ENCODE data around the gene ACO1. TPM values are rescaled to one million over a fixed set of nuclear protein-coding genes. Genes with fewer than 3 reads are reported as not detected.
A peak's percentile ranks its signal among the peaks of the same experiment; 100 is the strongest.

ACO1 gene
- total RNA-seq, 1 donor: 15.3 TPM

DNA sequence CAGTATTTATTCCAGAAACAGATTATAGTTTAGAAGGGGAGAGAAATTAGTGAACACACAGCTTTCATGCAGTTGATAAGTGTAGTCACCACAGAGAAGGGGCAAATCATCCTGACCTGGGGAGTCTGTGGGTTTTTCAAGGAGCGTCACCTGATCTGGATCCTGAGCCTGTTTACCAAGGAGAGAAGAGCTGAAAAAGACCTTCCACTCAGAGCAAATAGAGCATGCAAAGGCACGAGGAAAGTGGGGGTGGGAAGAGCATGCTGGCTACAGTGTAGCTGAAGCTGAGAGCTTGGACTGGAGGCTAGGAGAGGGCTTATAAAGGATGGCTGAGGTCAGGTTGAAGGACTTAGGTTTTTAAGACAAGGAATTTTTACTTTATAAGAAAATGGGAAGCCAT, 30.4 kb downstream of the ACO1 start:
- DNase-seq (ENCODE audit: low read depth in 2 of 3, low spot score in 2 of 3): no peak

- peak in 1 of 3 donors; percentile 7 for DNase-seq (ENCODE audit: low read depth in 2 of 3, low spot score in 2 of 3)
Observed at GRCh38 chr9:32419921-32420320, 35.5 kb downstream of the ACO1 start.

DNA sequence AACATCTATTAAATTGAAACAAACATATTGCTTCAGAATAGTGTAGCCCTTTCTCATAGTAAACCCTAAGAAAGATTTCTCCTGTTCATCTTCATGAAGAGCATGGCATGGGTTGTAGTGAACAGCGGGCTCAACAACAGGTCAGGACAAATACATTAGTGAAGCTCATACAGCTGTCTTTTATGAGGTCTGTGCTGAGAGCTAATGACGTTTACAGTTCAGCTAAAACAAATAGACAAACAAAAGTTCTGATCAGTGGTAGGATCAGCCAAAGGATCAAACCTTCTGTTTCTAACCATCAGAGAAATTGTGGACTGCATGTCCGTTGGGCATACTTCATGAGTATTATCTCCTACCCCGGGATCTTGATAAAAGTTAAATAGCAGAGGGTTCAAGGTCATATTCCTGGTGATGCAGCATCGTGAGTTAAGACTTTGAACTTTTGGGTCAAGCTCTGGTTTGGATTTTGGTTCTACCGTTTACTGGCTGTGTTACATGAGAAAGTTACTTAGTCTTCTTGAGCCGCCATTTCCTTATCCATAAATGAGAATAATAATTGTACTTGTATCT, 37.9 kb downstream of the ACO1 start:
- no peak for DNase-seq (ENCODE audit: low read depth in 2 of 3, low spot score in 2 of 3)

- no peak for DNase-seq (ENCODE audit: low read depth in 2 of 3, low spot score in 2 of 3)
Observed at GRCh38 chr9:32423371-32423770, 38.9 kb downstream of the ACO1 start.

DNA sequence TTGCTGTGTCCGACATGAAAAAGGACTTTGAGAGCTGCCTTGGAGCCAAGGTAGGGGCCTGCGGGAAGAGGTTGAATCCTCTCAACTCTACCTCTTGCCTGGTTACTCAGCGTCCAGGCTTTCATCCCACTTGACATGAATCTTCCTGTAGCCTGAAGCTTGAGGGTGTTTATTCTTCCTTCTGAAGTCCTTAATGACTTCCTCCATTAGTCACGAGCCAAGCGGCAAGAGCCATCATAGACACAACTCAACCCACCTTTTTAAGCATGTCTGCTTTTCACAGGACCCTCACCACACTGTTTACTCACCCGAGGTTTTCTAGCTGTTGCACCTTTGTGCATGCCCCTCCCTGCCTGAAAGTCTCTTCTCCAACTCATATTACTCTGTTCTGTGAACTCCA, 40.2 kb downstream of the ACO1 start:
- DNase-seq (ENCODE audit: low read depth in 2 of 3, low spot score in 2 of 3): no peak

GRCh38 chr9:32426278-32426939, 42.0 kb downstream of the ACO1 start:
- no peak for DNase-seq (ENCODE audit: low read depth in 2 of 3, low spot score in 2 of 3)

GRCh38 chr9:32427111-32427873, 42.8 kb downstream of the ACO1 start:
- no peak for DNase-seq (ENCODE audit: low read depth in 2 of 3, low spot score in 2 of 3)

GRCh38 chr9:32430720-32431119, 46.3 kb downstream of the ACO1 start:
- DNase-seq (ENCODE audit: low read depth in 2 of 3, low spot score in 2 of 3): no peak

DNA sequence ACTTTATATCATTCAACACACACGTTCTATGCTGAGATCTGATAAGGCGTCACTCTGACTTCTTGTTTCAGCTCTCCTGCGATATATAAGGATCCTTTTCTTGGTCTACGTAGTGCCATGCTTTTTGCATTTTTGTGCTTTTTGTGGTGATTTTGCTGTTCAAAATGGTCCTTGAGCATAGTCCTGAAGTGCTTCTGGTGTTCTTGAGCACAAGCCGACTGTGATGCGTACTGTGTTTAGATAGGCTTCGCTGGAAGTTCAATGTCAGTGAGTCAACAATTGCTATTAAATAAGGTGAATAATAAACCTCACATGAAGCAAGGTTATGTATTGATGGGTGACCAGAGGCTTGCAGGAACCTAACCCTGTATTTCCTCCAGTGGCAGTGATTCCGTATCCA, 46.8 kb downstream of the ACO1 start:
- DNase-seq (ENCODE audit: low read depth in 2 of 3, low spot score in 2 of 3): no peak

DNA sequence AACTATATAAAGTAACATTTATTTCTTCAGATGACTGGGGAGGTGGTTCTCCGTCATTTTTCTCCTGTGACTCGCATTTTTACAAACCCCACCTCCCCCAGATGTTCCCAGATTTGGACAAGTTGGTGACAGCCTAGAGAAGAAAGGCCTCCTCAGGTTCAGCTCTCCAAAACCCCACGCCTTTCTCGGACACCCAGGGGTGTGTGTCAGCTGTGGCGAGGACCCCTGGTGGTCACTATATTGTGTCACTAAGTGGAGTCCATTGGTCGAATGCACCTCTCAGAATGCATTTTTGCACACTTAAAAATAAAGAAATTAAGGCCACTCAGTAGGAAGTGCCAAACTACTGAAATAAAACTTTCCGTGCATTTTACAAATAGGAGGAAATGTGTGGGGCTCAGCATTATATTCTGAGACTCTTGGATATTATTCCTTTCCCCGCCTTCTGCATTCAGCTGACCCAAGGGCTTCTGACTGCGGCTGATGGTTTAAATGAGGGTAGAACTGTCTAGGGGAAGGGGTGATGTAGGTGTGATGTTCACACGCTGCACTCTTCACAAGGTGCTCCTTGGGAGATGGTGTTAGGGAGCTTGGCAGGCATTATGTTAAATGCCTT, 47.6 kb downstream of the ACO1 start:
- DNase-seq (ENCODE audit: low read depth in 2 of 3, low spot score in 2 of 3): peak in 2 of 3 donors; percentile 41 to 67

GRCh38 chr9:32434892-32435291, 50.4 kb downstream of the ACO1 start:
- DNase-seq (ENCODE audit: low read depth in 2 of 3, low spot score in 2 of 3): no peak

GRCh38 chr9:32441678-32442077, 57.2 kb downstream of the ACO1 start:
- no peak for DNase-seq (ENCODE audit: low read depth in 2 of 3, low spot score in 2 of 3)

DNA sequence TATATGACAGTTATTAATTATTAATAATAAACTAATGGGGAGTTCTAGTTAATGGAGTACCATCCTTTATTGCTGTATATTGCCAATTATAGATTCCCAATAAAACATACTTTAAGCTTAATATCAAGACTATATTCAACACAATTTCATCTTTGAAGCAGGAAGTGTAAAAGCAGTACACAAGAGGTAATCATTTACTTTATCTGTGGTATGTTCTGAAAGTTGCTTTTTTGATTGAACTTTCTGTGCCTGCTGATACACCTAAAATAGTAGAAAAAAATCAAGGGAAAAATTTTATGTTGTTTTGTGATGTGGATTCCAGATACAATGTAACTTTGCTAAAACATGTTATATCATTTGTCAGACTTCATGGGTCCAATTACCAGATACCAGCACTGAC, 58.0 kb downstream of the ACO1 start:
- DNase-seq (ENCODE audit: low read depth in 2 of 3, low spot score in 2 of 3): no peak

GRCh38 chr9:32449969-32450368, 65.5 kb downstream of the ACO1 start:
- DNase-seq (ENCODE audit: low read depth in 2 of 3, low spot score in 2 of 3): no peak

GRCh38 chr9:32454280-32454679, 69.8 kb downstream of the ACO1 start:
- DNase-seq (ENCODE audit: low read depth in 2 of 3, low spot score in 2 of 3): no peak

DNA sequence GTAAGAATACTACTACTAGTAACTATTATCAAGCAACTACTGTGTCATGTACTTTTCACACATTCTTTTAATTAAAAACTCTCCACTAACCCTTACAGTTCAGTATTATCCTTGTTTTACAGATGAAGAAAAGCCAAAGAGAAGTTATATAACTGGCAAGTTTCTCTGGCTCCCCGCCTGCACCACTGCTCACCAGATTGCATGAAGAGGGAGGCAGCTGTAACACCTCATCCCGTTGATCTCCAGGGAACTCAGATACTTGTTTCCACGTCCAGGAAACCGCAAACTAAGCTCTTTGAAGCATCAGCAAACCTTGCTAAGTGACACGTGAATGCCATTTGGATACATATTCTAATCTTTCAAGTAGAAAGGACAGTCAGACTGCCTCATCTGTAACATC, 71.3 kb downstream of the ACO1 start:
- no peak for DNase-seq (ENCODE audit: low read depth in 2 of 3, low spot score in 2 of 3)

DNA sequence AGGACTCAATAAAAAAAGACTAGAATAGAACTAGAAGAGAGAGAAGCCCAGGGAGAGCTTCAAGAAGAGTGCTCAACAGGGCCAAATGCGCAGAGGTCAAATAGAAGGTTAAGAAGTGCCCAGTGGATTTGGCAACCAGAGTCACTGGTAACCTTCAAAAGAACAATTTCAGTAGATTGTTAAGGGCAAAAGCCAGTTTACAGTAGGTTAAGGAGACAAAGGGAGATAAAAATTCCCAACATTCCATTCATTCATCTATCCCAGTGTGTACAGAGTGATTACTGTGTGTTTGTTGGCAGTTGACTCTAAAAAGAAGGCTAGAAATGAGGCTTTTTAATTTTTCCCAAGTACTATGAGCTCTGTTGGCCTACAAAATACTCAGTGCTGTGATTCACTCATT, 72.1 kb downstream of the ACO1 start:
- no peak for DNase-seq (ENCODE audit: low read depth in 2 of 3, low spot score in 2 of 3)

DNA sequence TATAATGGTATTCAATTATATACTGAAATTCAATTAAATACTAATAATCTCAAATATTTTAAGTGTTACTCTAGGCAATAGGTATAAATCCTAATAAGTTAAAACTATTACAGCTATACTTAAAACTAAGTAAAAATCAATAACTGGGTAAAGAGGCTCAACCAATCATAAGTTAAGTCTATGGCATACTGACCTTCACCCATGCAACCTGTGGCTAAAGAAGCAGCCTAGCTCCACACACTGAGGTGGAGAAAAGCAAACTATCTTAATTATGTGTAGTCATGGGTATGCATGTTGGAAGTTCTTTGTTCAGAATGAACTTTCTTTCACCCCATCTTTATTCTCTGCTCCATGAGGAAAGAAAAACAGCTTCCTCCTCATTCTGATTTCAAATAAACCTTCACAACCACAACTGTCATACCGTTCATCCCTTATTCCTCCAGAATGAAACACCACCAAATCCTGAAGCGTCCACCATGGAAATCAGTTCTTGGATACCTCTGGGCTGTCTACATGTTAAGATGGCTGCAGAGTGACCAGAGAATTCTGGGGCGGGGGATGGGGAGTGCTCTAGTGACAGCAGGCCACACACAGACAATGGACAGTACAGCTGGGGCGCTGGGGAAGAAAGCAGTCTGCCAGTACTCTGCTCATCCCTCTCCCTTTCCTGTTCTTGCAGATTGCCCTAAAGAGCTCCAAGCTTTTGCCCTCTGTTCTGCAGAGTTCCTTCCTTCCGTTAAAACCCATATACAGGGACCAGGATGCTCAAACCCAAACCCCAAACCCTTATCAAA, 79.3 kb downstream of the ACO1 start:
- DNase-seq (ENCODE audit: low read depth in 2 of 3, low spot score in 2 of 3): no peak

GRCh38 chr9:32468740-32469139, 84.3 kb downstream of the ACO1 start:
- DNase-seq (ENCODE audit: low read depth in 2 of 3, low spot score in 2 of 3): no peak

DNA sequence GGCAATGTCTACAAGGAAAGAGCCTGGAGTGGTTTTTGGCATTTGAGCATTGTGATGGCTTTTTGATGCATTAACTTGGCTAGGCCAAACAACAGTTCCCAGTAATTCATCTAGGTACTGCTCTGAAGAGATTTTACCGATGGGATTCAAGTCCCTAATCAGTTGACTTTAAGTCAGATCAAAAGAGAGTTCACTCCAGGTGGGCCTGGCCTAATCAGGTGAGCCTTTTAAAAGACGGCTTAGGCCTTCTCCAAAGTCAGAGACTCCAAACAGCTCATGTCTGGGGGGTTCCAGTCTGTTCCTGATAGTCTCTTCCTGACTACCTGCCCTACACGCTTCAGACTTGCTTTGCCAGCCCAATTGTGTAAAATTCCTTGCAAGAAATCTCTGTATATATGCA, 87.9 kb downstream of the ACO1 start:
- no peak for DNase-seq (ENCODE audit: low read depth in 2 of 3, low spot score in 2 of 3)

DNA sequence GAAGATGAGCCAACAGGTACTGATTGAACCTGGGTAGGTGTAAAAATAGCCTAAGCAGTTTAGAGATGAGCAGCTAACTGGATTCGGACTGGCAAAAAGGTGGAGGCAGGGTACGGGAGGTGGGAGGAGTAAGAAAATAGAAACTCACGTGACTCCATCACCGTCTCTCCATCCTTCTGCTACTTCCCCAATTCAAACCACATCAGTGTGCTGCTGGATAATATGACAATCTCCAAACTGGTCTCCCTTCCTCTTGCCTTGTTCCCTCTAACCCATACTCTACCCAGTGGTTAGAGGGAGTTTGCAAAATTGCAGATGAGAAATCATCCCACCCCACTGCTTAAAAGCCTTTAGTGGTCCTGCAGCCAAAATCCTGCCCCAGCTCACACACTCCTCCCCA, 98.9 kb downstream of the ACO1 start:
- no peak for DNase-seq (ENCODE audit: low read depth in 2 of 3, low spot score in 2 of 3)

Measured in hematopoietic multipotent progenitor cell (in vitro differentiated cells).